ENCODE data around the gene KL. TPM values are rescaled to one million over a fixed set of nuclear protein-coding genes. Genes with fewer than 3 reads are reported as not detected.

The KL gene
- total and polyA plus RNA-seq, 12 donors = 0.24 to 2.8 (median 0.78) TPM

DNA sequence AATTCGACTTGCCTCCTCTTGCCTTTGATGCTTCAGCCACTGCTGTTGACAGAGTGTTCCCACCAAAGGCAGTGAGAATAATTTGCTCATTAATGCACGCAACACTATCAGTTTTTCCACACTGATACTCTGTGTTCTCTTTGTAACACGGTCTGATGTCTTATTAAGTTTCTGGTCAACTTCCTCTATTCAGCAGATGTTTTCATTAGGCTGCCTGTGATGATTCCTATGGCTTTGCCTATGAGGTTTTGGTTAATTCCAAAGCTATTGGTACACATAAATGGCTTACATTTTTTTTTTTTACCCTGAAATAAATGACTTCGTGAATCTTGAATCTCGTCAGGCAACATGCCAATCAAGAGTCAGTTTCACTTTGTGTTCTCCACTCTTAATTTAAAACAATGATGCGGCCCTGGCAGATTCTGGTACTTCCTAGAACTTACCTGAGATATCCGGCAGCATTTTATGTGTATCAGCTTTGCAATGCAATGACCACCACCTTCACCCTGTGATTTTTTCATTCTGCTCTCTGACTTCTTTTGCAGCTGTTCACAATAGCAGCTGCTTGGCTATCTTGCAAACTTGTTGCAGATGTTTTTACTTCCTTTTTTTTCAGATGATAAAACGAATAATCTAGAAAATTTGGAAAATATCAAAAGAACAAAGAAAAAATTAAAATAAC, 27.5 kb upstream of the KL start:
- H3K4me1 ChIP-seq (replicated peaks in 1 of 2) = no peaks in the 10 kb centered on the region
- intact Hi-C loops (cut with DNase I) = no loop called here
- no peaks in the 10 kb centered on the region for H3K9me3 ChIP-seq (replicated peaks in 1 of 3)
- WGBS, 4 donors = 51 to 59% (median 56%) methylated on average over 8 of the region's 8 CpGs
- TF ChIP-seq, protein P1, sequence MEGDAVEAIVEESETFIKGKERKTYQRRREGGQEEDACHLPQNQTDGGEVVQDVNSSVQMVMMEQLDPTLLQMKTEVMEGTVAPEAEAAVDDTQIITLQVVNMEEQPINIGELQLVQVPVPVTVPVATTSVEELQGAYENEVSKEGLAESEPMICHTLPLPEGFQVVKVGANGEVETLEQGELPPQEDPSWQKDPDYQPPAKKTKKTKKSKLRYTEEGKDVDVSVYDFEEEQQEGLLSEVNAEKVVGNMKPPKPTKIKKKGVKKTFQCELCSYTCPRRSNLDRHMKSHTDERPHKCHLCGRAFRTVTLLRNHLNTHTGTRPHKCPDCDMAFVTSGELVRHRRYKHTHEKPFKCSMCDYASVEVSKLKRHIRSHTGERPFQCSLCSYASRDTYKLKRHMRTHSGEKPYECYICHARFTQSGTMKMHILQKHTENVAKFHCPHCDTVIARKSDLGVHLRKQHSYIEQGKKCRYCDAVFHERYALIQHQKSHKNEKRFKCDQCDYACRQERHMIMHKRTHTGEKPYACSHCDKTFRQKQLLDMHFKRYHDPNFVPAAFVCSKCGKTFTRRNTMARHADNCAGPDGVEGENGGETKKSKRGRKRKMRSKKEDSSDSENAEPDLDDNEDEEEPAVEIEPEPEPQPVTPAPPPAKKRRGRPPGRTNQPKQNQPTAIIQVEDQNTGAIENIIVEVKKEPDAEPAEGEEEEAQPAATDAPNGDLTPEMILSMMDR (IDR thresholded peaks at IDR 0.05) = no peak
- TF ChIP-seq POLR2A (IDR thresholded peaks at IDR 0.05) = no peak
- no peak for DNase-seq
- no peaks in the 10 kb centered on the region for H3K36me3 ChIP-seq (replicated peaks in 1 of 2)
- no peak overlapping the region for H3K4me3 ChIP-seq
- H3K27me3 ChIP-seq = no peaks in the 10 kb centered on the region
- H3K27ac ChIP-seq = no peak overlapping the region

DNA sequence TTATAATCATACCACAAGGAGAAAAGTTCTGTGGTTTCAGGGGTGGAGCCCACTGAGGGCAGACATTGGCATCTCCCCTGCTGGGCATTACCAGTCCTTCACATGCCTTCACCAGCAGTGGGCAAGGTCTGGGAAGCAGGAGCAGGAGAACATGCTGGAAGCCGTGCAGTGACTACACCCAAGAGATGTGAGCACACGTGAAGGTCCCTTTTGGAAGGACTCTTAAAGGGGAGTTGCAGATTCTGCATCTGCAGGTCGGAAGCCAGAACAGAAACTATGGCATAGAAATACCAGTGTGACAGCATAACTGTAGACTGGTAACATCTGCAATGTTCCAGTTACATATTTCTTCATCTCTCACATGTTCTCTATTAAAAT, 26.9 kb upstream of the KL start:
- H3K9me3 ChIP-seq (replicated peaks in 1 of 3) = no peaks in the 10 kb centered on the region
- no peak overlapping the region for H3K4me3 ChIP-seq
- H3K27me3 ChIP-seq = no peaks in the 10 kb centered on the region
- no peak for TF ChIP-seq POLR2A (IDR thresholded peaks at IDR 0.05)
- intact Hi-C loops (cut with DNase I) = no loop called here
- no peak overlapping the region for H3K27ac ChIP-seq
- no peak for DNase-seq
- no peaks in the 10 kb centered on the region for H3K36me3 ChIP-seq (replicated peaks in 1 of 2)
- no peaks in the 10 kb centered on the region for H3K4me1 ChIP-seq (replicated peaks in 1 of 2)
- 56 to 68% (median 61%) methylated on average over 3 of the region's 3 CpGs for WGBS, 4 donors

DNA sequence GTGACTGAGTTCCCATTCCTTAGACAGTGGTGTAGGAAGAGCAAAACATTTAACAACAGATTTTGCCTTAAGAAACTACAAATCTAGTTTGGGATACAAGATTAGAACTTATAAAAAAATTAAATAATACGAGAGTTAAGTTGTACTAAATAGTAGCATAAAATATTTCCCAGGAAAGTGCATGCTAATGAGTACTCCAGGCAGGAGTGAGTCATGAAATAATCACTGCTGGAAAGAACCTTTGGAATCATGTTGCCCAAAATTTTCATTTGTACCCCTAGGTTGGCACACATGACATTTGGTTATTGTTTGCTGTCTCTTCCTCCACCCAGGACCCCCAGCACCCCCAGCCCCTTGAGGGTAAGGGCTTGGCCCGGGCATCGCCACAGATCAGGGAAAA, 26.3 kb upstream of the KL start:
- H3K27me3 ChIP-seq = no peaks in the 10 kb centered on the region
- DNase-seq = no peak
- intact Hi-C loops (cut with DNase I) = no loop called here
- H3K27ac ChIP-seq = no peak overlapping the region
- H3K36me3 ChIP-seq (replicated peaks in 1 of 2) = no peaks in the 10 kb centered on the region
- no peaks in the 10 kb centered on the region for H3K9me3 ChIP-seq (replicated peaks in 1 of 3)
- no peak overlapping the region for H3K4me3 ChIP-seq
- WGBS, 4 donors = 78 to 87% (median 83%) methylated on average over 3 of the region's 3 CpGs
- no peaks in the 10 kb centered on the region for H3K4me1 ChIP-seq (replicated peaks in 1 of 2)
- TF ChIP-seq, protein P1 (IDR thresholded peaks at IDR 0.05) = no peak
- no peak for TF ChIP-seq POLR2A (IDR thresholded peaks at IDR 0.05)

DNA sequence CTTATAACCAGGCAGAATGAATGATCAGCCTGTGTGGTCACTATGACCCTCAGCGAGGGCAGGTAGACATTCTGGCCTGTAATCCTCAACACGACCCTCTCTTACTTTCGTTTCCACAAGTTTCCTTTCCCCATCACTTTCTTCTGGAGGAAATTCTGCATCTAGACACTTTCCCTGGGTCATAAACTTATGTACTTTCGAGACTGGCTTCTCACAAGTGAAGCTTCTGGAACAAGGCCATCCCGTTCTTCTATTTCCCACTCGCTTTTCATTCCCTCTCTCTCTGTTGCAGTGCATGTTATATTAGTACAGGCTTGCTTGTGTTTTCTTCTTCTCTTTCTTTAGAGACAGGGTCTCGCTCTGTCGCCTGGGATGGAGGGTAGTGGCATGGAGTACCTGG, 23.1 kb upstream of the KL start:
- H3K9me3 ChIP-seq (replicated peaks in 1 of 3) = no peaks in the 10 kb centered on the region
- no peaks in the 10 kb centered on the region for H3K27me3 ChIP-seq
- H3K4me3 ChIP-seq = no peak overlapping the region
- no peaks in the 10 kb centered on the region for H3K4me1 ChIP-seq (replicated peaks in 1 of 2)
- intact Hi-C loops (cut with DNase I) = no loop called here
- no peak for TF ChIP-seq POLR2A (IDR thresholded peaks at IDR 0.05)
- TF ChIP-seq, protein P1 (IDR thresholded peaks at IDR 0.05) = no peak
- H3K27ac ChIP-seq = no peak overlapping the region
- 75 to 83% (median 83%) methylated on average over 8 of the region's 8 CpGs for WGBS, 4 donors
- no peak for DNase-seq
- no peaks in the 10 kb centered on the region for H3K36me3 ChIP-seq (replicated peaks in 1 of 2)

DNA sequence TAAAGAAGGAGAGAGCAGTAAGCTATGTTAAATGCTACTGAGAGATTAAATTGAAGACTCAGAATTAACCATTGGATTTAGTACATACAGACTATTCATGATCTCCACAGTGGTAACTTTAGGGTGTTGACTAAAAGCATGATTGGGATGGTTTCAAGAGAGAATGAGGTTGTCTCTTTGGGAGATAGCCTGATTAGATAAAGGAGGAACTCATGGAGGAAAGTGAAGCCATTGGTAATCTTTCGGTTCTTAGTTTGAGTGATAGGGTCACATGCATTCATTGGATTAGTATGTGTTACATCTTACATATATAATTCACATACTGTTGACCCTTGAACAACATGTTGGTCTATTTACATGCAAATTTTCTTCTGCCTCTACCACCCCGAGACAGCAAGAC, 18.8 kb upstream of the KL start:
- H3K27me3 ChIP-seq = no peaks in the 10 kb centered on the region
- intact Hi-C loops (cut with DNase I) = no loop called here
- WGBS, 4 donors = 90 to 96% (median 94%) methylated on average over 2 of the region's 2 CpGs
- no peak for DNase-seq
- no peak overlapping the region for H3K4me3 ChIP-seq
- no peak overlapping the region for H3K27ac ChIP-seq
- no peaks in the 10 kb centered on the region for H3K9me3 ChIP-seq (replicated peaks in 1 of 3)
- TF ChIP-seq, protein P1 (IDR thresholded peaks at IDR 0.05) = no peak
- no peak for TF ChIP-seq POLR2A (IDR thresholded peaks at IDR 0.05)
- H3K36me3 ChIP-seq (replicated peaks in 1 of 2) = no peaks in the 10 kb centered on the region
- H3K4me1 ChIP-seq (replicated peaks in 1 of 2) = no peaks in the 10 kb centered on the region

Measured in adrenal gland (tissue), 12 donors.